Right lobe of liver (tissue), 4 donors: Measurements from ENCODE around the gene SLC35G6.

ENCODE experiments used
- POLR2A ChIP-seq: fragments of 450-650 bp; IDR thresholded peaks from one replicate; pipeline ENCODE4 v1.6.1; 2017; ENCODE audit warnings: antibody characterized with exemption, mild to moderate bottlenecking
- TF ChIP-seq, protein P1 (sequence below), 4 donors: fragments of 200-600 bp in 3 of 4; fragments of 450-650 bp in 1 of 4; IDR thresholded peaks; one replicate each; pipeline versions ENCODE4 v1.5.1 to v1.8.0; 2016 to 2022; ENCODE audit warnings: antibody characterized with exemption in 4 of 4, mild to moderate bottlenecking in 2 of 4
- donor health status: DM: no; HTN: no; CAD: no.
- donor health status: DM: no; HTN: no; CAD: no.
- donor health status: DM: no; HTN: yes; CAD: no.

DNA sequence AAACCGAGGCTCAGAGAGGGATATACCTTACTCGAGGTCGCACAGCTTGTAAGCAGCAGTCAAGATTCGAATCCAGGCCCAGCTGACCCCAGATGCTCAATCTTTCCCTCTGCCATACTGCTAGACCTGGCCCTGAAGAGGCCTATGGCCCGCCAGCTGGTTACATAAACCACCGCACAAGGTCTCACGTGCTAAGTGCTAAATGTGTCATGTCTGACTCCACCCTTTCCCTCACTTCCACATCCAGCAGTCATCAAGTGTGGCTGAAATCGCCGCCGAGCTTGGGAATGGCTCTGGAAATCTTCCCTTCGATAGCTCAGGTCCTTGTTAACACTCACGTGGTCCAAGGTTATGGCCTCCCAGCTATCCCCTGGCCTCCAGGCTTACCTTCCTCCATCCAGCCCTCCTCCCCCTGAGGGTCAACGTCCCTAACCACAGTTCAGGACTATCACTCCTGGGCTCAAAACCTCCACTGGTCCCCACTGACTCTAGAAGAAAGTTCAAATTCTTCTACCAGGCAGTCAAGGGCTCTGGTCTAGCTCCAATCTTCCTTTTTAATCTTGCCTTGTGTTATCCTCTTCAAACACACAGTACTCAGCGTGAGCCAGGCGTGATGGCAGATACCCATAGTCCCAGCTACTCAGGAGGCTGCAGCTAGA lies 5.4 kb upstream of the SLC35G6 start:
- TF ChIP-seq, protein P1, sequence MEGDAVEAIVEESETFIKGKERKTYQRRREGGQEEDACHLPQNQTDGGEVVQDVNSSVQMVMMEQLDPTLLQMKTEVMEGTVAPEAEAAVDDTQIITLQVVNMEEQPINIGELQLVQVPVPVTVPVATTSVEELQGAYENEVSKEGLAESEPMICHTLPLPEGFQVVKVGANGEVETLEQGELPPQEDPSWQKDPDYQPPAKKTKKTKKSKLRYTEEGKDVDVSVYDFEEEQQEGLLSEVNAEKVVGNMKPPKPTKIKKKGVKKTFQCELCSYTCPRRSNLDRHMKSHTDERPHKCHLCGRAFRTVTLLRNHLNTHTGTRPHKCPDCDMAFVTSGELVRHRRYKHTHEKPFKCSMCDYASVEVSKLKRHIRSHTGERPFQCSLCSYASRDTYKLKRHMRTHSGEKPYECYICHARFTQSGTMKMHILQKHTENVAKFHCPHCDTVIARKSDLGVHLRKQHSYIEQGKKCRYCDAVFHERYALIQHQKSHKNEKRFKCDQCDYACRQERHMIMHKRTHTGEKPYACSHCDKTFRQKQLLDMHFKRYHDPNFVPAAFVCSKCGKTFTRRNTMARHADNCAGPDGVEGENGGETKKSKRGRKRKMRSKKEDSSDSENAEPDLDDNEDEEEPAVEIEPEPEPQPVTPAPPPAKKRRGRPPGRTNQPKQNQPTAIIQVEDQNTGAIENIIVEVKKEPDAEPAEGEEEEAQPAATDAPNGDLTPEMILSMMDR (IDR thresholded peaks at IDR 0.05), result no peak
- no peak for TF ChIP-seq POLR2A
